Right lobe of liver (tissue), 4 donors: ENCODE data around the gene GNAQ.

ENCODE experiments used
- CTCF ChIP-seq, 4 donors: fragments of 200-600 bp in 3 of 4; fragments of 450-650 bp in 1 of 4; IDR thresholded peaks; one replicate each; pipeline versions ENCODE4 v1.5.1 to v1.8.0; 2016 to 2022; ENCODE audit warnings: antibody characterized with exemption in 4 of 4, mild to moderate bottlenecking in 2 of 4
- POLR2A ChIP-seq: fragments of 450-650 bp; IDR thresholded peaks from one replicate; pipeline ENCODE4 v1.6.1; 2017; ENCODE audit warnings: antibody characterized with exemption, mild to moderate bottlenecking
- donor health status: DM: no; HTN: no; CAD: no.
- donor health status: DM: no; HTN: no; CAD: no.
- donor health status: DM: no; HTN: yes; CAD: no.

DNA sequence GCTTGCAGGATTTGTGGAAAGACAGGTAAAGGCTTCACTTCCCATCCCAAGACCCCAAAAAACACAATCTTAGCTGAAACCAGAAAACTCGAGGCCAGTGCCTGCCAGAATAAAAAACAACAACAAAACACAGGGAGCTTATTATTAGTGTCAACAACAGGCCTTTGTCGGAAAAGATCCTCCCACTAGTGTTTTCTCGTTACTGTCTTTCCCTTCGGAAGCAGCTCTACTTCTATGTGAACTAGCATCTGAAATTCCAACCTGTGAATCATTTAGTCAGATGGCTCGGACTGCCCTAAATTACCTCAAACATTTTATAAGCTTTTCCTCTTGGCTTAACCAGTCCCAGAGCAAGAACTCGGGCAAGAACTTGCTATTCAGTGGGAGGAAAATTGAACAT is 261.3 kb downstream of the GNAQ start:
- TF ChIP-seq CTCF (IDR thresholded peaks at IDR 0.05) (no peak), POLR2A (no peak)
